Gastrocnemius medialis (tissue), 4 donors: Measurements from ENCODE around the gene DYRK1B.

Experiments used
- CTCF ChIP-seq, 5 experiments: fragments of 450-650 bp in 3 of 5; fragments of 200-600 bp in 2 of 5; sonication (generic) in 2 of 5; IDR thresholded peaks in 4 of 5; conservative IDR thresholded peaks in 1 of 5; 1 replicate in 4 of 5; 2 replicates in 1 of 5; pipeline ENCODE4 v1.5.1; 2016 to 2019; ENCODE audit warnings: antibody characterized with exemption in 5 of 5, mild to moderate bottlenecking in 3 of 5, moderate library complexity in 3 of 5
- POLR2A ChIP-seq, 2 donors: fragments of 450-650 bp; IDR thresholded peaks; one replicate each; pipeline ENCODE4 v1.6.1; 2017; ENCODE audit warnings: antibody characterized with exemption in 2 of 2, mild to moderate bottlenecking in 2 of 2, moderate library complexity in 2 of 2

- TF ChIP-seq CTCF (IDR thresholded peaks at IDR 0.05 in 4 of 5, conservative IDR thresholded peaks at IDR 0.05 in 1 of 5) (peak in 2 of 5 experiments; percentile 28 to 32), POLR2A (IDR thresholded peaks at IDR 0.05) (peak; percentile 80 to 92)
Observed at GRCh38 chr19:39824143-39825092, 9.5 kb downstream of the DYRK1B start.
